ENCODE measurements around the gene PCOLCE2. TPM values are rescaled to one million over a fixed set of nuclear protein-coding genes. Genes with fewer than 3 reads are reported as not detected.

The PCOLCE2 gene
- total RNA-seq, 1 donor from 2014 or later = 1.7 TPM

DNA sequence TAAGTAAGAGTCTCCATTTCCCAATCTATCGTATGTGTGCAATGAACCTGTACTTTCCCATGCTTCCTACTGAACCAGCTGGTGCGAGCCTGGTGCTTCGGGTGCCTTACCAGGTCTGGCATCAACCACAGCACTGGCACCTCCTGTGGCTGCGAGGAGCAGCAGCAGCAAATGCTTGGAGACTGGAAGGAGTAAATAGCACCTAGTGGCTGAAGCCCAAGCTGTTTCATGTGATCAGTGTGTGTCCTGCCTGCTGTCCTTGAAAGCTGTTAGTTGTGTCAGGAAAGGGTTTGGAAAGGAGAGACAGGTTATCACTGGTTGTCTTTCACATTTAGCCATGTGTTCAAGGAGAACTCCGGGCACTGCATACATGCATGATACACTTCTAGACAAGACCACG is 31.8 kb downstream of the PCOLCE2 start:
- TF ChIP-seq, protein P1, sequence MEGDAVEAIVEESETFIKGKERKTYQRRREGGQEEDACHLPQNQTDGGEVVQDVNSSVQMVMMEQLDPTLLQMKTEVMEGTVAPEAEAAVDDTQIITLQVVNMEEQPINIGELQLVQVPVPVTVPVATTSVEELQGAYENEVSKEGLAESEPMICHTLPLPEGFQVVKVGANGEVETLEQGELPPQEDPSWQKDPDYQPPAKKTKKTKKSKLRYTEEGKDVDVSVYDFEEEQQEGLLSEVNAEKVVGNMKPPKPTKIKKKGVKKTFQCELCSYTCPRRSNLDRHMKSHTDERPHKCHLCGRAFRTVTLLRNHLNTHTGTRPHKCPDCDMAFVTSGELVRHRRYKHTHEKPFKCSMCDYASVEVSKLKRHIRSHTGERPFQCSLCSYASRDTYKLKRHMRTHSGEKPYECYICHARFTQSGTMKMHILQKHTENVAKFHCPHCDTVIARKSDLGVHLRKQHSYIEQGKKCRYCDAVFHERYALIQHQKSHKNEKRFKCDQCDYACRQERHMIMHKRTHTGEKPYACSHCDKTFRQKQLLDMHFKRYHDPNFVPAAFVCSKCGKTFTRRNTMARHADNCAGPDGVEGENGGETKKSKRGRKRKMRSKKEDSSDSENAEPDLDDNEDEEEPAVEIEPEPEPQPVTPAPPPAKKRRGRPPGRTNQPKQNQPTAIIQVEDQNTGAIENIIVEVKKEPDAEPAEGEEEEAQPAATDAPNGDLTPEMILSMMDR (IDR thresholded peaks at IDR 0.05; ENCODE audit: insufficient read depth, low read length, poor library complexity, severe bottlenecking) = peak; percentile 53
- Histone ChIP-seq H3K4me3 (ENCODE audit: low read depth, low read length) (no peak overlapping the region), H3K36me3 (ENCODE audit: control insufficient read depth, insufficient read depth, low read length) (no peaks in the 10 kb centered on the region), H3K27me3 (ENCODE audit: control insufficient read depth, insufficient read depth, low read length) (no peaks in the 10 kb centered on the region)
- DNase-seq (ENCODE audit: low read depth) = no peak

DNA sequence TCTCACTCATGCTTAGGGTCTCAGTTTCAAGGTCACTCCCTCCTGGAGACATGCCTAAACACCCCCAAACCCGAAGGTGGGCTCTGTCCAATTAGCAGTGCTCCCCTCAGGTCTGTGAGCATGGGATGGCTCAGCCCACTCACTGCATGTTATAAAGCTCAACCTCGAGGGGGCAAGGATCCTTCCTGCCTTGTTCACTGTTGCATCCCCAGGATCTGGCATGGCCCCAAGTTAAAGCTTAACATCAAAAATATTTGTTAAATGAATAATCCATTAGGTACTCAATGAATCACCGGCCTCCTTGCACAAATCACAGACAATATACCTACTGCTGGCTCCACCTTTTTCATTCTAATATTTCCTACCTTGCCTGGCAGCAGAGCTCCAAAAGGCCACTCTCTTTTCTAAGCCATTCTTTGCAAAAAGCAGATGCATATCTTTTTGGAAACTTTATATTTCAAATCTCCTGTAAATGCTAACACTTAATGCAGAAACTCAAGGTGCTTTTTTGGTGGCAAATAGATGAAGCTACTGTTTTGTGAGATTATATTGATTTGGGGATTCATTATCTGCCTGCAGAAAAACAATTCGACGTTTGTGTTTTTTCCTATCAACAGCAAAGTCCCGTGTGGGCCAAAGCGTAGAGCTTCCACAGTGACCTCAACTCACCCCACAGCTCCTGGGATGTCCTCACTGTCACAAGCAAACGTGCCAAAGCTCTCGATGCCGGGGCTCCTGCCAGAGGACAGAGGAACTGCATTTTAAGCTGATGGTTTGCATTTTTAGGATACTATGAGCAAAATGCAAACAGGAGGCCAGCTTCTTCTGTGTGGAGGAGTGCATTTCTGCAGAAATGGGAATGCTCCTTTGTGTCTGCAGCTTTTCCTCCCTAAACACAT is 35.4 kb downstream of the PCOLCE2 start:
- Histone ChIP-seq H3K27me3 (ENCODE audit: control insufficient read depth, insufficient read depth, low read length) (no peaks in the 10 kb centered on the region), H3K36me3 (ENCODE audit: control insufficient read depth, insufficient read depth, low read length) (no peaks in the 10 kb centered on the region), H3K4me3 (ENCODE audit: low read depth, low read length) (no peak overlapping the region)
- peak; percentile 88 for DNase-seq (ENCODE audit: low read depth)
- TF ChIP-seq, protein P1 (IDR thresholded peaks at IDR 0.05; ENCODE audit: insufficient read depth, low read length, poor library complexity, severe bottlenecking) = peak; percentile 13

DNA sequence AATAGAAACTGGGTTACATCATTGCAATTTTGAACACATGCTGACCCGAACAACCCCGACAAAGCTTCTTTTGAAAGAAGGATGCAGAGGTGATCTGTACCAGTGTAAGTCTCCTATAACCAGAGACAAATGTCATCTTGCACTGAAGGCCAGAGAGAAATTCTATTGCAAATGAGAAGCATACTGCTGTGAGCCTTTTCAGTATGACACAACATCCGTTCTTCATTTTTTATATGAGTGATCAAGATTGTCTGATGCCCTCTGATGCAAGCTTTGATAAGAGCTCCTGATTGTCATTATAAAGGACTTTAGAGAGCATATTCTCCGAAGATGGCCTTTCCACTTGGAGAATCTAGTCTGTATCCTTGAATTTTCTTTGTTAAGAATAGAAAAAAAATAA is 36.9 kb downstream of the PCOLCE2 start:
- TF ChIP-seq, protein P1 (IDR thresholded peaks at IDR 0.05; ENCODE audit: insufficient read depth, low read length, poor library complexity, severe bottlenecking) = no peak

DNA sequence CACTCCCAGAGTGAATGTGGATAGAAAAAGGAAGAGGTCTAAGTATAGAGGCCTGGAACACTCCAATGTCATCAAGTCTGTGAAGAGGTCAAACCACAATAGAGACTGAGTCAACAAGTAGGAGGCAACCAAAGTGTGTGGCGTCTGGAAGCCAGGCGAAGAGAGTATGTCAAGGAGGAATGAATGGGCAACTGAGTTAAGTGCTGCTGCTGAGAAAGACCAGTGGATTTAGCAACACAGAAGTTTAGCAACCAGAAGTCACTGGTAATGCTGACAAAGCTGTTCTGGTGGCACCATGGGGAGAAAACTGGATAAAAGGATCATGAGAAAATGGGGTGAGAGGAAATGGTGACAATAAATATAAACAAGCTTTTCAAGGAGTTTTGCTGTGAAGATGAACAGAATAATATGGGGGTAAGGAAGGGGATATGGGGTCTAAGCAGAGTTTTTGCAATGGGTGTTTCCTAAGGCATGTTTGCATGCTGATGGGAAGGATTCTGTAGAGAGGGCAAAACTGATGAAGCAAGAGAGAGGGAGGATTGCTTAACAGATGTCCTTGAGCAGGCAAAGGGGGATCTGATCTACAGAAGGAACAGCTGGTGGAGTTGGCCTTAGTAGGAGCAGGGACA is 38.4 kb downstream of the PCOLCE2 start:
- H3K36me3 ChIP-seq (ENCODE audit: control insufficient read depth, insufficient read depth, low read length) = no peaks in the 10 kb centered on the region
- no peak overlapping the region for H3K4me3 ChIP-seq (ENCODE audit: low read depth, low read length)
- TF ChIP-seq, protein P1 (IDR thresholded peaks at IDR 0.05; ENCODE audit: insufficient read depth, low read length, poor library complexity, severe bottlenecking) = no peak
- peak; percentile 88 for DNase-seq (ENCODE audit: low read depth)
- no peaks in the 10 kb centered on the region for H3K27me3 ChIP-seq (ENCODE audit: control insufficient read depth, insufficient read depth, low read length)

More for the DNA sequence above, 36.9 kb downstream of the PCOLCE2 start:
- Histone ChIP-seq H3K4me3 (ENCODE audit: low read depth, low read length) (no peak overlapping the region), H3K36me3 (ENCODE audit: control insufficient read depth, insufficient read depth, low read length) (no peaks in the 10 kb centered on the region), H3K27me3 (ENCODE audit: control insufficient read depth, insufficient read depth, low read length) (no peaks in the 10 kb centered on the region)
- no peak for DNase-seq (ENCODE audit: low read depth)

DNA sequence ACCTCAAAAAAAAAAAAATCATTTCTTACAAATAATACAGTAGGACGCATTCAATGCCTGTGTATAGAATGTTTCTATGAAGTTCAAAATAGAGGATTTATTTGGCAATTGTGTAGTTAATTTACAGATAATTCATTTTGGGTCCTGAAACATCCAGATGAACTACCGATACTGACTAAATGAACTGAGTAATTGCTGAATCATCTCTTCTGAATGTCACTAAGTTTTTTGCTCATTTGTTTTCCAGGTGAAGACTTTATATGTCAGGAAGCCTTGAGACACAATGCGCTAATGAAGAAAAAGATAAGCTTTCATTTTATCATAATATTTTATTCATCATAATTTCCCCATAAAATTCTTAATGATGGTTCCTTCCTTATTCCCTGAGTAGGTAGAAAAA is 39.7 kb downstream of the PCOLCE2 start:
- TF ChIP-seq, protein P1 (IDR thresholded peaks at IDR 0.05; ENCODE audit: insufficient read depth, low read length, poor library complexity, severe bottlenecking) = no peak
- no peaks in the 10 kb centered on the region for H3K36me3 ChIP-seq (ENCODE audit: control insufficient read depth, insufficient read depth, low read length)
- no peak for DNase-seq (ENCODE audit: low read depth)
- no peak overlapping the region for H3K4me3 ChIP-seq (ENCODE audit: low read depth, low read length)
- H3K27me3 ChIP-seq (ENCODE audit: control insufficient read depth, insufficient read depth, low read length) = no peaks in the 10 kb centered on the region

Measured in kidney epithelial cell (primary cell).